NCI-H345 treated with DMSO at 0.1 percent for 48 hours (cell line): ENCODE measurements around the gene CACNA1B.

Source experiments
- DNase-seq: peaks from one replicate; lab custom pipeline; 2025; ENCODE audit not compliant: unreplicated experiment; lab: John Stamatoyannopoulos, UW

CACNA1B gene

DNA sequence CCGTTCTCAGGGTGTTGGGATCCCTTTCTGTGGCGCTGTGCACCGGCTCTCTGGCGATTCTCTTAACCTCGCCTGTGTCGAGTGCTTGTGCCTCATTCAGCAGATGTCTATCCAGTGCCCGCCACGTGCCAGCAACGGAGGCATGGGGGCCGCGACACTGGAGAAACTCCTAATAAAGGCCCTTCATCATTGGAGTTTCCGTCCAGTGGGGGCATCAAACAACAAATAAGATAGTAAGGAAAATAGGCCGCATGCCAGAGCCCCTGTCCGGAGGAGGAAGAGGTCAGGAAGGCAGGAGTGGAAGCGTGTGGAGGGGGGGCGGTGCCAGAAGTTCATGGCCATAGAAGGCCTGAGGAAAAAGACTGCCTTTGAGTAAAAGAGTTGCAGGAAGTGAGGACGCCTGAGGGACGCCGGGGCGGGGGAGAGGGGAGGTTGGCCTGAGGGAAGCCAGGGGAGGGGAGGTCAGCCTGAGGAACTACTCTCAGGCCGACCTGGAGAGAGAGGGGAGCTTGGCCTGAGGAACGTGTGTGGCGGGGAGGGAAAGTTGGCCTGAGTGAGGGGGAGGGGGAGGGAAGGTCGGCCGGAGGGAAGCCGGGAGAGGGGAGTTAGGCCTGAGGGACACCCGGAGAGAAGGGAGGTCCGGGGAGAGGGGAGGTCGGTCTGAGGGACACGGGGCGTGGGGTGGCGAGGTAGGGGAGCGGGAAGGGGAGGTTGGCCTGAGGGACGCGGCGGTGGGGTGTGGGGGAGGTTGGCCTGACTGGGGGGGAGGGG, 82.2 kb downstream of the CACNA1B start:
- no peak for DNase-seq

DNA sequence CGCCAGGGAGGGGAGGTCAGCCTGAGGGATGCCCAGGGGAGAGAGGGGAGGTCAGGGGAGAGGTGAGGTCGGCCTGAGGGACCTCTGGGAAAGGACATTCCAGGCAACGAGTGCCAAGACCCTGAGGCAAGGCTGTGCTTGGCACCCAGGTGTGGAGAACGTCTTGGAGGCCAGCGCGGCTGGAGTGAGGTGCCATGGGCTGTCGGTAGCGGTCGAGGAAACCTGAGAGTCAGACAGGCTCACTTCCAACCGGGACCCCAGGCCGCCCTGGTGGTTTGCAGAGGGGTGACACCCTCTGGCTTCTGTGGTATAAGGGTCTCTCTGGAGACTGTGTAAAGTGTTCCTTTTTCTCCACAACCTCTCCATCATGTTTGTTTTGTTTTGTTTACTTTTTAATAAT, 82.9 kb downstream of the CACNA1B start:
- DNase-seq: no peak

DNA sequence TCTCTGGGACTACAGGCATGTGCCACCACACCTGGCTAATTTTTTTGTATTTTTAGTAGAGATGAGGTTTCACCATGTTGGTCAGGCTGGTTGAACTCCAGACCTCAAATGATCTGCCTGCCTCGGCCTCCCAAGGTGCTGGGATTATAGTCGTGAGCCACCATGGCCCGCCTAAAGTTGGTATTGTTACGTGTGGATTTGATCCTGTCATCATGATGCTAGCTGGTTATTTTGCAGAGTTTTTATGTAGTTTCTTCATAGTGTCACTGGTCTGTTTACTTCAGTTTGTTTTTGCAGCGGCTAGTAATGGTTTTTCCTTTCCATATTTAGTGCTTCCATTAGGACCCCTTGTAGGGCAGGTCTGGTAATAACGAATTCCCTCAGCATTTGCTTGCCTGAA, 85.9 kb downstream of the CACNA1B start:
- DNase-seq: no peak

DNA sequence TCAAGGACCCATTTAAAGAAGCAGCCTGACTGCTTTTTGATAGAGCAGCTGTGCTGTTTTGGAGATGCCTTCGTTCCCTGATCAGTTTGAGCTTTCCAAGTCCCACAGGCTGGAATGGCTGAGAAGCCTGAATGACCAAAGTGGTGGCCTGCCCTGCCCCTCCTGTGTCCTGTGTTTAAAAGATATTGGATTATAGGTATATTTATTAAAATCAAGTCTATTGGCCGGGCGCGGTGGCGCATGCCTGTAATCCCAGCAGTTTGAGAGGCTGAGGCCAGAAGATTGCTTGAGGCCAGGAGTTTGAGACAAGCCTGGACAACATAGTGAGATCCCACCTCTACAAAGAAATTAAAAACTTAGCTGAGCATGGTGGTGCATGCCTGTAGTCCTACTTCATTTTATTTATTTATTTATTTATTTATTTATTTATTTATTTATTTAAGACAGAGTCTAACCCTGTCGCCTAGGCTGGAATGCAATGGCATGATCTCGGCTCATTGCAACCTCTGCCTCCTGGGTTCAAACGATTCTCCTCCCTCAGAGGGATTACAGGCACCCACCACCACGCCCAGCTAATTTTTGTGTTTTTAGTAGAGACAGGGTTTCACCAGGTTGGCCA, 87.7 kb downstream of the CACNA1B start:
- DNase-seq: no peak

DNA sequence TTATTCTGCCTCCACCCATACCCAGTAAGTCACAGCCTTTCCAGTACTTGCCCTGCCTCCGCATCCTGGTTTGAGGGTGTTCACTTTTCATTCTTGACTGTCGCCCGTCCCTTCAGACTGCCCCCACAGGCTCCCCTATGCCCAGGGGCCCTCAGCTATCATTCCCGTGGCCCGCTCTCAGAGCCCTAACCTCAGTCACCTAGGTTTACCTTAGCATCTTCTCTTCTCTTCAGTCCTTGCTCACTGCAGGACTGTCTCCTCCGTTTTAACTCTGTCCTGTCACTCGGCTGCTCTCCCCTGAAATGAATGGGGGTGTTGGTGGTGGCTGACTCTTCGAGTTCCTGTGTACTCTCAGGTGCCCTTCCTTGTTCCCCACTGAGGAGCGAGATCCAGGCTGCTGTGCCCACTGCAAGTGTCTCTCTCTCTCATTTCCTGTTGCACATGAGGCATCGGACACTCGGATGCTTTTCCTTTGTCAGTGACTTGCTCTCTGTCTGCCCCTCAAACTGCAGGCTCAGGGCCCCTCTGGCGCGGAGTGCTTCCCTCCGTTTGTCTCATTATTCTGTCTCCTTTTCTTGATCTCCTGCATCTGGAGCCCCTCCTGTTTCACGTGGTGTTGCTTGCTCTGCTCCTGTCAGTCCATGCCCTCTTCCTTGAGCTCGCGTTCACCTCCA, 89.8 kb downstream of the CACNA1B start:
- no peak for DNase-seq

DNA sequence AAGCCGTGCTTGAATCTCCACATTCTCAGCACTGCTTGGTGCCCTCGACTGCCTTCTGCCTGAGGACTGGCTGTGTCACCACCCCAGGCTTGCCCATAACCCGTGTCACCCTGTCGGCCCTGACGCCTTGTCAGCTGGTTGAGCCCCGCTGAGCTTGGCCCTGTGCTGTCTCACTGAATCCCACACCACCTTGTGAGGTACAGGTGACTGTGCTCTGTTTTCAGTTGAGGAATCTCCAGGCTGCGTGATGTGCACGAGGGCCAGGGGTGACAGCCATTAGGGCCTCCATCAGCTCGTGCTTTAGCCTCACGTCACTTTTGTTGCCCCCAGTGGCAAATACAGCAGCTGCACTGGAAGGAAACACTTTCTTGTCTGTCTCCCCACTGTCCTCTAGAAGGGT, 90.7 kb downstream of the CACNA1B start:
- DNase-seq: no peak

DNA sequence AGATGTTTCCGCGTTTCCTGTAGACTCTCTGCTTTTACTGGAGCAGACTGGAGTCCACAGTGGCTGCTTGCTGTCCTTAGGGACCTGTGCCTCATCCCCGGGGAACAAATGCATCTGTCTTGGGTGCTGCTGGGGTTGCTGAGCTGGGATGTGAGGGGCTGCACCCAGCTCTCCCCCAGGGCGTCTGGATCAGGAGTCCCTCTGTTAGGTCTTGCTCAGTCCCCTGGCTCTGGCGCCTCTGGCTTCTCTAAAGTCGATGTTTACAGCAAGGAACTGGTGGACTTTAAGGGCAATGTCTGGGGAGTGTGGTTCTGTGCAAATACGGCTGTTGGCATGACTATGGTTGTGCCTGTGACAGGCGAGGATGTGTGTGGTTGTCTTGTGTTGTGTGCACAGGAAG, 91.4 kb downstream of the CACNA1B start:
- no peak for DNase-seq

DNA sequence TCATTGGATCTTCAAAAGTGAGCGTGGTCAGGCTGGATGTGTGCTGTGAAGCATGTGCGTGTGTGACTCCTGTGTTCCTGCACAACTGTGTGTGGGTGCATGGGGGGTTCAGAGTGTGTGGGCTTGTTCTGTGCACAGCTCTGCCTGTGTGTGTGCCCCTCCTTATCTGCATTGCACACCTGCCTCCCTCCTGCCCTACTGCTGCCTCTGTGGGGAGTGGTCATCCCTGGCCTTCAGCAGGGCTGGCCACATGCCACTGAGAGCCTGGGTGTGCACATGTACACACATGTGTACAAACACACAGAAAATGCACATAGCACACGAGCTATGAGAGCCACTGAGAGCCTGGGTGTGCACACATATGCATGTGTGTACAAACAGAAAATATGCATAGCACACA, 92.1 kb downstream of the CACNA1B start:
- no peak for DNase-seq

DNA sequence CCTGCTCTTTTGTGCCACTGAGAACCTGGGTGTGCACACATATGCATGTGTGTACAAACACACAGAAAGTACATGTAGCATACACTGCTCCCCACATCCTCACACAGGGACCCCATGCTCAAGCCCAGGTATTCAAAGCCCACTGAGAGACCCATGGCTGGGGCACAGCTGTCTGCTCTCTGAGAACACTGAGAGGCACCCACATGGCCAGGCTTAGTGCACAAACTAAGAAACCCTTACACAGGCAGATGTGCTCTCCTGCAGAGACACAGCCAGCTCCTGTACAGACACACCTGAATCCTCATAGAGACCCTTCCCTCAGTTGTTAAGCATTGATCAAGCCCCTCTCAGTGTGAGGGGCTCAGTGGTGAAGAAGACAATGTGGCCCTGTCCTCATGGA, 92.5 kb downstream of the CACNA1B start:
- DNase-seq: no peak

DNA sequence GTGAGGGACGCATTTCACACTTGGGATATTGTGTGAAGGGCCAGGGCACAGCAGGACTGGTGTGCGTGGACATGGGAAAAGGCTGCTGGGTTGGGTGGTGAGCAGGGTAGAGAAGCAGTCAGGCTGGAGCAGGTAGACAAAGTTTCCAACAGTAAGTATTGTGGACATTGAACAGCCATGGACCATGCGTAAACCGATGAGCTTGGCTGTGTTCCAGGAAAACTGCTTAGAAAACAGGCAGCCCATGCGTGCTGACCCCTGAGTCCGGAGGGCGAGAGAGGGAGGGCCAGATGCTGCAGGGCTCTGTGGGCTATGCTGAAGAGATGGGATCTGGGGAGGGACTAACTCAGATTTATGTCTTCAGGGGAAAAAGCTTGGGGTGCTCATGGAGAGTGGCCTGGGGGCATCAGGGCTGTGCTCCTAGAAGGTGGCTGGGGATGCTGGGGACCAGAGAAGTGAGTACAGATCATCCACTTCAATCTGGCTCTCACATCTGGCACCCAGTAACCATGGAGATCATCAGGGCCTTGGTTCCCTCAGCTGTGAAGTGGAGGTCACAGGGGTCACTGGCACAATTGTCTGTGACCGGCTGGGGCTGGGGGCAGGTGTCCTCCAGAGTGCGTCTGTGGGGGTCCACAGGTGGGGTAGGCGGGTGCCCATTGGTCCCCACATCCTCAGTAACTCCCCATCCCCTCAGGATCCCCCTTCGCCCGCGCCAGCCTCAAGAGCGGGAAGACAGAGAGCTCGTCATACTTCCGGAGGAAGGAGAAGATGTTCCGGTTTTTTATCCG, 93.3 kb downstream of the CACNA1B start:
- no peak for DNase-seq

DNA sequence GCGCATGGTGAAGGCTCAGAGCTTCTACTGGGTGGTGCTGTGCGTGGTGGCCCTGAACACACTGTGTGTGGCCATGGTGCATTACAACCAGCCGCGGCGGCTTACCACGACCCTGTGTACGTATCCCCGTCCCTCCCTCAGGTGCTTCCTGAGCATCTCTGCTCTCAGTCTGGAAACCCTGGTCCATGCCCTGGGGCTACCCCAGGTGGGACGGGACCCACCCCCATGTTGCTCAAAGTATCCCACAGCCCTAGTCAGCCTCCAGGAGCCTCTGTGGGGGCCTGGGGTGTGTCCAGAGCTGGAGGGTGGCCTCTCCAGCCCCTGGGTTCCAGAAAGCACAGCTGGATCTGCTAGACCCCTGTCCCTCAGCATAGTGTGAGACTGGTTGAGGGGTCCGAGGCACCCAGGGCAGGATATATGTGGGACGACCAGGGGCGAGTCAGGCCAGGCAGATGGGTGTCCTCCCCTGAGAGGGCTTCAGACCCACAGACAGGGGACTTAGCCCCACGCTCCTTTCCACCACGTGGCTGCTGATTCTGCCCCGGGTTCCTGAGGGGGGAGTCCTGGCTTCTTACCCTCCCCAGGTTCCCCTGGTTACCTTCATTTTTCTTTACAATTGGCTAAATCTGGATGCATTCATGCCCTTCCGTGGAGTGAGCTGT, 94.0 kb downstream of the CACNA1B start:
- DNase-seq: no peak

DNA sequence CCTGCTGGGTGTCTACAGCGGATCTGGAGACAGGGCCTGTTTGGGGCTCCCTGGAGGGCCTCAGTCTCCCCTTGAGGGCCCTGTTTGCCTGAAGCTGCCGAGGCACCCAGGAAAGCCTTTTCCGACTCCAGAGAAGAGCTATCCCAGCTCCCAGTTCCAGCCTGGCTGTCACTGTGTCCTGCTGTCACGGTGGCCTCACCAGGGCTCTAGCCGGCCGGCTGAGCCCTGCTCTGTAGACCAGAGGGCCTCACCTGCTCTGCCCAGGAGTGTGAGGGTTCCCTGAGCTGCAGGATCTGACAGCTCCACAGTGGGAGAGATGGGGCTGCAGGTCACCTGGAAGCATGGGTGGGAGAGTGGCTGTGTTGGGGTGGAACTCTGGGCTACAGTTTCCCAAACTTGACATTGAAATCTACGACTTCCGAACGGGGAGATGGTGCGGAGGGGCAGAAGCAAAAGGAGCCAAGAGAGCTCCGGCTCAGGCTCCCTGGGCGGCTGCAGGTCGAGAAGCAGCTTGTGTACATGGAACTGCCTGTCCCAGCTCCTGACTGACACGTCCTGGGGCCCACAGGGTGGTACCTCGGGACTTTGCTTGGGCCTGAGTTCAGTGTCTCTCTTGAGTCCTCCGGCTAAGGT, 94.9 kb downstream of the CACNA1B start:
- no peak for DNase-seq

DNA sequence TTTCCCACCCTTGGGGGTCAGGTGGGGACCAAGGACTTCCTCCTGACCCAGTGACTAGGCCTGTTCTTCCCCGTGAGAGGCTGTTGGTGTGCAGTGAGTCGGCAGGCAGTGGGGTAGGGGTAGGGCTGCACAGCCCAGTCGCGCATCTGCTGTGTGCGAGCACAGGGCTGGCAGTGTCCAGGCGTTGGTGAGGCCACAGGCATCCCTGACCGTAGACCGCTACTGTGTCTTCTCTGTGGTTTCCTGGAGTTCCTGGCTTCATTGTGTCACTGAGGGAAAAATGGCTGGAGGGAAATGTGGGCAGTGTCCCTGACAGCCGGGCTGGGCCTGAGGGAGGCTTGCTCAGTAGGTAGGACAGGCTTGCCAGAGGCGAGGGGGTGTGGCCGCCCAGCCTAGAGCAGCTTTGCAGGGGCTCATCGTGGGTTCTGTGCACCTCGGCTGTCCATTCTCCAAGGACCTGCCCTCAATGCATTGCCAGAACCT, 95.4 kb downstream of the CACNA1B start:
- no peak for DNase-seq

DNA sequence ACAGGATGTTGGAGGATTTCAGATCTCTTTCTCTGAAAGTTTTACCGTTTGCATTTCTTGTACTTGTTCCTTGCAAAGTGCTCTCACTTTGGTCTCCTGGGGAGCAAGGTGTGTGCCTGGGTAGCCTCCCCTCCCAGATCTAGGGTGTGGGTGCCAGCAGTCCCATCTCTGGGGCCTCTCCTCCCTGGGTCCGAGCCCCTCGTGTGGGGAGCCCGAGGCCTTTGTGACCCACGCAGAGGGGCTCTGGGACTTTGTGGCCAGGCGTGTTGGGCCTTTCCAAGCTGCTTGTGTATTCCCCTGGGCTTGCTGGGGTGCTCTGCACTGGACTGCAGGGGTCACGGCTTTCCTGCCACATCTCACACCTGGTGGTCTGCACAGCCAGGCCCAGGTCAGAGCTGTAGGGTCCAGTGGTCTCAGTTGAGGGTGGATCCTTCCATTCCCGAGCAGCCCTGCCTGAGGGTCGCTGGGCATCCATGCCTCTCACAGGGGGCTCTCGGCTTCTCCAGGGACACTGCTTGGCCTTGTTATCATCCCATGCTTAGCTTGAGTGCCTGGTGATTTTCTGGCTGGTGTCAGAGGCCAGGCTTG, 96.3 kb downstream of the CACNA1B start:
- DNase-seq: no peak

DNA sequence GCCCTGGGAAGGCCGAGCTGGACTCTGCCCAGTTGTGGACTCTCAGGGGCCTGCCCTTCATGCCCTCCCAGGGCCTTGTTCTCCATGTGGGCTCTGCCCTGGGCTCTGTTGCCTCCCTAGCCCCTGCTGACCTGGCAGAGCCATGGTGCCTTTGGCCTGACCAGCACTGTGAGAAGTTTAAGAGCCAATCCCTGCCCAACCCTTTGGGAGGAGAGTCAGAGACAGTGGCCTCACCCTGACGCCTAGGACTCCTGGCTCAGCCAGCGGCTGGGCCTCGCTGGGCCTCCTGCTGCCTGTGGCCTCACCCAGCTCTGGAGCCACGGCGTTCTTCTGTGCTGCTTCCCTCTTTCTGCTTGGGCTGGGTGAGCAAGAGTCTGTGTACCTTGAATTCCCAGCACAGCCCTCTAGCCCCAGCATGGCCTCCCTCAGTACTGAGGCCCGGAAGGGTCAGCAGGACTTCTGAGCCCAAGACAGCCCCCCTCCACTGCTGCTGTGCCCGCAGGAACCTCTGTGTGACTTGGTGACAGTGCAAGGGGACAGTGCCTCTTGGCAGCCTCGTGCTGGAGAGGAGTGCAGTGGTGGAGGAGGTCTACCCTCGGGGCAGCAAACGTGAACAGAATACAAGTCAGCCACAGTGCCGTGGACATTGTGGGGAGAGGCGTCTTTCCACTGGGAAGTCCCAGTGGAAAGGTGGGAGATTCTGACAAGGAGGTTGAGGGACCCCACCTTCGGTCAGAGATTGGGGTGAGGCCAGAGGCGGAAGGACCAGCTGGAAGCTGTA, 97.4 kb downstream of the CACNA1B start:
- no peak for DNase-seq

DNA sequence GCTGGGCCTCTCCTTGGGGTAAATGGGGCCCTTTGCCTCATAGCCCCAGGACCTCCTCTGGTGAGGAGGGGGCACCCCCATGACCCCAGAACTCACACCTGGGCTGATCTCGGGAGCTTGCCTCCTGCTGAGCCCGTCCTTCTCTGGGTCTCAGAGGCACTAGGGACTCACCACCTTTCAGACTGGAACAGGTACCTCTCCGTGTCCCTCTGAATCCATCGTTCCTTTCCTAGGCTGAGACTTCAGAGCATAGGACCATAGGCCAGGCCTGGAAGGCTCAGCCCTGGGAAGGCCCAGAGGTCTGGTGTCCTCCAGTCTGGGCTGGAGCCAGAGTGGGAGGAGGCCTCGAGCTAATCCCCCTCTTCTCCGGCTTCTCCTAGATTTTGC, 97.9 kb downstream of the CACNA1B start:
- DNase-seq: no peak

DNA sequence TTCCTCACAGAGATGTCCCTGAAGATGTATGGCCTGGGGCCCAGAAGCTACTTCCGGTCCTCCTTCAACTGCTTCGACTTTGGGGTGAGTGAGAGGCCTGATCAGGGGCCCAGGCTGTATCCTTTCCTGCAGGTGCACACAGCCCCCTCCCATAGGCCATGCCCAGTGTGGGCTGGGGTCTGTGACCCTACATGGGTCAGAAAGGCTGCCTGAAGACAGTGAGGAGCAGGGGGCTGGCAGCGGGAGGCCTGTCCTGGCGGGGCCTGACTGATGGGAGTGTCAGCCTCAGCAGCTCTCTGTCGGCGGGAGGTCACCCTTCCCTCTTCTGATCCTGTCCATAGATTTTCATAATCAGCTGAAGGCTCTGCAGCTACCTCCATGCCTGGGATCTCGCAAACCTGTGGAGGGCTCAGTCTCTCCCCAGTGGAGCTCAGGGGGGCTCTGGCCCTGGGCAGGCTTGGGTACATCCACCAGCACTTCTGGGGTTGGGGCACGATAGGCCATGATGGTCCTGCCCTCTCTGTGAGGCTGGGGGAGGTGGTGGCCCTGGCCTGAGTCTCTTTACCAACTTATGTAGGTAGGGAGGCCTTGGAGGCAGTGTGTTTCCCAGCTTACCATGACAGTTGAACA, 98.5 kb downstream of the CACNA1B start:
- DNase-seq: no peak

DNA sequence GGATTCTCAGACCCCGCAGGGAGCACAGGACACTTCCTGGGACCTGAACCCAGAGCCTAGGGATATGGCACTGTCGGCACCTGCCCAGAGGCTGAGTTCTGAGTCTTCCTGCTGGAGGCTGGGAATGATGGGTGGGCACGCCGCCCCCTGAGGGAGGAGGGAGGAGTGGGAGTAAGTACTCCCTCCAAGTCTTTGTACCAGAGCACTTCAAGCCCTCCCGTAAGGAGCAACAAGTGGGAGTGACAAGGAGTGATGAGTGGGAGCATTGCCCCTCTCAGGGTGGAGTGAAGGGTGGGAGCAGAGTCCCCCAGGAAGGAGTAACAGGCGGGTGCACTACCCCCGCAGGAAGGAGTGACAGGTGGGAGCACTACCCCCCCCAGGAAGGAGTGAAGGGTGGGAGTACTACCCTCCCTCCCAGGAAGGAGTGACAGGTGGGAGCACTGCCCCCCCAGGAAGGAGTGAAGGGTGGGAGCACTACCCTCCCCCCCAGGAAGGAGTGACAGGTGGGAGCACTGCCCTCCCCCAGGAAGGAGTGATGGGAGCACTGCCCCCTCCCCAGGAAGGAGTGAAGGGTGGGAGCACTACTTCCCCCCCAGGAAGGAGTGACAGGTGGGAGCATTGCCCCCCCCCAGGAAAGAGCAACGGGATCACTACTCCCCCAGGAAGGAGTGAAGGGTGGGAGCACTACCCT, 100.1 kb downstream of the CACNA1B start:
- no peak for DNase-seq
